Measurements from ENCODE around the gene FNDC8. TPM values are rescaled to one million over a fixed set of nuclear protein-coding genes. Genes with fewer than 3 reads are reported as not detected.
"Not testable (repeated sequence)": the region's sequence is repeated elsewhere in the genome, so short reads cannot be mapped to it uniquely, and the experiment has no call there.

The FNDC8 gene
- total RNA-seq, 2 donors from 2014 or later = not detected

DNA sequence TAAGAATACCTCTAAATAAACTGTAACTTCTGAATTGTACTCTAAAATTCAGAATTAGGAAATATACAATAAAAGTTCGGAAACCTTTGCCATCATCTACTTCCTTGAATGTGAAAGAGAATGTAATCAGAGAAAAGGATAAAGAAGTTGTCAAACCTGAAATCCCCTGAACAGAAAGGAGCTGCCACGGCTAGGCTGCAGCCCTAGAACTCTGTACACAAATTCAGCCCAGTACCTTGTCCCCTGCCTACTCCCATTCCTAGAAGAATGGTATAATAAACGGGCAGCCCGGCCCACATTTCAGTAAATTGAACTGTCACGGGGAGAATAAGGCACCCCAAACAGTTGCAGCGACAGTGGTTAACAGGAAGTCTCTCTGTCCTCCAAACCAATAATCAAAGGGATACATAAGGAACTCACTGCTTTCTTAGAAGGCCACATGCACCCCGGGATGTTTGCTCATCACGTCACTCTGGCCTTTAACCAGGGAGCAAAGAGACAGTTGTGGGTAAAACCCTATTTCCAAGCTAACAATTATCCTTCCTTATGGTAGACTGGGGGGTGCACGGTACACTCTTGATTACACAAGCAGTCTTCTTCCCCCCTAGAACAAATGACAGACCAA is 33.6 kb upstream of the FNDC8 start:
- H3K4me3 Mint-ChIP-seq = peak overlapping the region; percentile 98
- H3K4me1 Mint-ChIP-seq = peaks cover 25% of the 10 kb centered on the region
- peaks cover 33% of the 10 kb centered on the region for H3K36me3 Mint-ChIP-seq (ENCODE audit: low read depth)
- no peaks in the 10 kb centered on the region for H3K9me3 Mint-ChIP-seq
- H3K27ac Mint-ChIP-seq = peak overlapping the region; percentile 96
- ATAC-seq (replicated peaks) = peak; percentile 5
- H3K27me3 Mint-ChIP-seq = no peaks in the 10 kb centered on the region

DNA sequence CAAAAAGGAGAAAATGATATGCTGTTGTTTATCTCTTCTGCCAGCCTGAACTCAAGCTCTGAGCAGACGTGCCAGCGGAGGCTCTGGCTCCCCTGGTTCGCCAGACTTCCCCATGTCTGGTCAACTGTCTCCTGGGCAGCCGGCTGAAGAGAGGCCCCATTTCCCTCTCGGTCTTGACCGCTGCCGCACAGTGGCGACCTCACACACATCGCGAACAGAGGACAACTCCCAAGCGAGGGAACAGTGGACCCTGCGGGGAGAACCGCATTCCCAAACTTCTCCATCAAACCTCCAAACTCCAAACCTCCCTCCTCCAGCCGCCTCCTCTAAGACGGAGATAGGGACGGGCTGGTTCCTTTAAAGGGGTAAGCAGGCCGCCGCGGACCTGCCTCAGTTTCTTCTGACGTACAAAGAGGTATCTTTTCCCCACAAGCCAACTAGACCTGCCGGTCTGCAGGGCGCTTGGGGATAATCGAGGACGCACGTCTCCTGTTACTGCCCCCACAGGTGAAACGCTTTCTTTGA is 33.0 kb upstream of the FNDC8 start:
- no peaks in the 10 kb centered on the region for H3K27me3 Mint-ChIP-seq
- peak; percentile 5 for ATAC-seq (replicated peaks)
- peak overlapping the region; percentile 98 for H3K4me3 Mint-ChIP-seq
- H3K9me3 Mint-ChIP-seq = no peaks in the 10 kb centered on the region
- peaks cover 19% of the 10 kb centered on the region for H3K4me1 Mint-ChIP-seq
- peak overlapping the region; percentile 96 for H3K27ac Mint-ChIP-seq
- peaks cover 33% of the 10 kb centered on the region for H3K36me3 Mint-ChIP-seq (ENCODE audit: low read depth)

DNA sequence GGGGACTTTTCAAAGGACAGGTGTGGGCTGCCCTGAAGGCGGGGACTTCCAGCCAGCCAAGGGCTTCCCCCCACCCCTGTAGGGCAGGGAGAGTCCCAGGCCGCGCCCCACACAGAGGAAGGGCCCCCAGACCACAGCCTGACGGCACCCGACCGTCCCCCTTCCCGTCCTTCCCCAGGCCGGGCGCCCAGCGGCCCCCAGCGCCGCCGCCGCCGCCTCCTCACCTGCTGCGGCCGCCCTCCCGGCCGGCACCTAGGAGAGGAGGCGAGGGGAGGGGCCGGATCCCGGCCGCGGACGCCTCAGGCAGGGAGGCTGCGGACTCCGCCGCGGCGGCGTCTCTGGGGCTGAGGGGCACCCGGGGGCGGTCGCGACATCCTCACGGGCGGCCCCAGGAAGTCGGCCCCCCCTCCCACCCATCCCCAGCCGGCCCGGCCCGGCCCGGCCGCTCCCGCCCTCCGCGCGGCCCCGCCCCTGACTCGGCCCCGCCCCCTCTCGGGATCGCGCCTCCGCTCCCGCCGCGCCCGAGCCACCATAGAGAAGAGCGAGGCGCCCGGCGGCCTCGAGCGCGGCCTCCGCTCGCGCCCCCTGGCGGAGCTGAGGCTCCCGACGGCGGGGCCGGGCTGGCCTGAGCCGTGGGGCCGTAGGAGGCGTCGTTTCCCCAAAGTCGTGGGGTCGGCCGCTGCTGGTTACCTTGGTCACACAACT is 32.4 kb upstream of the FNDC8 start:
- Mint-ChIP-seq H3K4me3 (peak overlapping the region; percentile 98), H3K9me3 (no peaks in the 10 kb centered on the region), H3K27me3 (no peaks in the 10 kb centered on the region), H3K4me1 (peaks cover 19% of the 10 kb centered on the region), H3K36me3 (ENCODE audit: low read depth) (peaks cover 33% of the 10 kb centered on the region), H3K27ac (peak overlapping the region; percentile 96)
- ATAC-seq (replicated peaks) = peak; percentile 75

DNA sequence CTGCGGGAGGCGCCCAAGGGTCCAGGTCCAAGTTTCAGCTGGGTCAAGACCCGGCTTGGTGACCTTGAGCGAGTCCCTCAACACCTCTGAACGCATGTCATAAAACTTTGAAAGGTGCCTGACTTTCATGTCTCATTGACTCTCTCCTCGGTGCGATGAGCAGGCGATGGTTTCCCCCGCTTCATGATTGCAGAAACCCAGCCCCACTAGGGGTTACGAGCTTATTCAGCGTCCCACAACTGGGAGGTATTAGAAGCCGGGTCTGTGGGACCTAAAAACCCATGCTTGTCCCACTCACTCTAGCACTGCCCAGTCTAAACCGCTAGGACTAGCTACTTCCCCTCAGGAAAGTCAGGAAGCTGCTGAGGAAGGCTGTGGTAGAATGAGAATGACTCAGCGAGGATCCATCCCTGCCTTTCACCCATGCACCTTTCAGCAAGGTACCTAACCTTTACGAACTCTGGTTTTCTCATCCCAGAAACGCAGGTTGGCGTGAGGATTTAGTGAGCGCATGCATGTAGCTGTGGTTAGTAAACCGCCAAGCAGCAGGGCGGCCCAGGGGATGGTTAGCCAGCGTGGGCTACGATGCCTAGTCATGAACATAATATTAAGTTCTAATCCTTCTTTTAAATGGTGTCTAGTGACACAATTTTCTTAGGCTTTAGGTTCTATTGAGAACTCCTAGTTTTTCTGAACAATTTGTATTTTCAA is 31.7 kb upstream of the FNDC8 start:
- H3K27me3 Mint-ChIP-seq = no peaks in the 10 kb centered on the region

DNA sequence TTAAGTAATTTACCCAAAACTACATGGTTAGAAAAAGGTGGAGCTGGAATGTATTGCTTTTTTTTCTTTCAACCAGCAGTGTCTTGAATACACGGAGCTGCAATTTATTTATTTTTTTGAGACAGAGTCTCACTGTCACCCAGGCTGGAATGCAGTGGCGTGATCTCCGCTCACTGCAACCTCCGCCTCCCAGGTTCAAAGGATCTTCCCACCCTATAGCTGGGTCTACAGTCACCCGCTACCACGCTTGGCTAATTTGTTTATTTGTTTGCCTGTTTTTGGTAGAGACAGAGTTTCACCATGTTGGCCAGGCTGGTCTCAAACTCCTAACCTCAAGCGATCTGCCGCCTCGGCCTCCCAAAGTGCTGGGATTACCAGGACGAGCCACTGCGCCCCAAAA is 30.7 kb upstream of the FNDC8 start:
- H3K27ac Mint-ChIP-seq; ATAC-seq (replicated peaks); H3K27me3 Mint-ChIP-seq; H3K9me3 Mint-ChIP-seq: not testable (repeated sequence)
- Mint-ChIP-seq H3K4me3 (peak overlapping the region; percentile 85), H3K4me1 (peaks cover 10% of the 10 kb centered on the region), H3K36me3 (ENCODE audit: low read depth) (peaks cover 24% of the 10 kb centered on the region)

More for the DNA sequence above, 31.7 kb upstream of the FNDC8 start:
- no peaks in the 10 kb centered on the region for H3K9me3 Mint-ChIP-seq
- H3K27ac Mint-ChIP-seq = peak overlapping the region; percentile 86
- H3K4me1 Mint-ChIP-seq = peaks cover 19% of the 10 kb centered on the region
- H3K36me3 Mint-ChIP-seq (ENCODE audit: low read depth) = peaks cover 29% of the 10 kb centered on the region
- ATAC-seq (replicated peaks) = peak; percentile 42
- peak overlapping the region; percentile 85 for H3K4me3 Mint-ChIP-seq

DNA sequence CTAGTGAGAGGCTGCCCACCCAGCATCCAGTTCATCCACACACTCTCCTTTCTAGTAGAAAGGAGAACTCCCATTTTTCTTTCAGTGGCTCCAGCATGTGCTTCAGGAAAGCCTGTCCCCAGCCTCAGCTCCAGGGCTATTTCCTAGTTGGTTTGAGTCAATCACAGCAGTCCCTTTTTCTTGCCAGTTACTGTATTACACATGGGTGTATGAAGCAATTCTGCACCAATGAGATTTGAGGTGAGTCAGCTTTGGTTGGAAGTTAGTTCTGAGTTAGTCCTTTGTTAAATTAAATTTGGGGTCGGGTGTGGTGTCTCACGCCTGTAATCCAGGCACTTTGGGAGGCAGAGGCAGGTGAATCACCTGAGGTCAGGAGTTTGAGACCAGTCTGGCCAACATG is 26.5 kb upstream of the FNDC8 start:
- Mint-ChIP-seq H3K4me3 (no peak overlapping the region), H3K27me3 (no peaks in the 10 kb centered on the region), H3K9me3 (no peaks in the 10 kb centered on the region), H3K36me3 (ENCODE audit: low read depth) (peaks cover 11% of the 10 kb centered on the region), H3K4me1 (no peaks in the 10 kb centered on the region), H3K27ac (no peak overlapping the region)
- peak; percentile 61 for ATAC-seq (replicated peaks)

DNA sequence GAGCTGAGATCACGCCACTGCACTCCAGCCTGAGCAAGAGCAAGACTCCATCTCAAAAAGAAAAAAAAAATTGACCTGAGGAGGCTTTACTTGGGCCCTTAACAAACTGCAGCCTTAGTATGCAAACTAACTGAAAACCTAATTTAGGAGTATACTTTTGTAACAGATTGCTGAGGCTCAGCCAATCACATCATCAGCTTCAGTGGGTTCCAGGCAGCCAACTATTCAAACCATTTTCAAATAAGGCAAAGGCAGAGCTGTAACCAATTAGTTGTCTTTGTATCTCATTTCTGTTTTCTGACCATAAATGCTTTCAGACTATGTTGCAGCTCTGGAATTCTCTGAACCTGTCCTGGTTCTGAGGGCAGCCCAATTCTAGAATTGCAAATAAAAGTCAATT is 25.7 kb upstream of the FNDC8 start:
- no peak overlapping the region for H3K4me3 Mint-ChIP-seq
- H3K36me3 Mint-ChIP-seq (ENCODE audit: low read depth) = peaks cover 19% of the 10 kb centered on the region
- H3K4me1 Mint-ChIP-seq = no peaks in the 10 kb centered on the region
- ATAC-seq (replicated peaks) = no peak
- no peaks in the 10 kb centered on the region for H3K9me3 Mint-ChIP-seq
- H3K27me3 Mint-ChIP-seq = no peaks in the 10 kb centered on the region
- H3K27ac Mint-ChIP-seq = no peak overlapping the region

DNA sequence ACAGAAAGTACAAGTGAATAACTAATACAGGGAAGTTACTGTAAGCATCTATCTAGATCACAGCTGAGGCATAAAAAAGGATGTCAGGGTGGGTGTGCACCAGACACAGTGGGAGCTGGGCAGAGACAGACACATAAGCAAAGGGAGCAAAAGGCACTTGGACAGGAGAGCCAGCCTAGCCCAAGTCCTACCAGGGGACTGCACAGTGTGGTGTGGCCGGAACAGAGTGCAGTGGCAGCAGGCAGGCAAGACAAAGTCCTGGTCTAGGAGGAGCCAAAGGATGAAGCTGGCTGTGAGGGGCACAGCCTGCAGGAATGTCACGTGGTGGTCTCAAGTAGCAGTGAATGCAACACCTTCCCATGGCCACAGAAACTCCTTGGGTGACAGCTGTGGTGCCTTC is 23.6 kb upstream of the FNDC8 start:
- no peaks in the 10 kb centered on the region for H3K4me1 Mint-ChIP-seq
- peaks cover 39% of the 10 kb centered on the region for H3K36me3 Mint-ChIP-seq (ENCODE audit: low read depth)
- no peak for ATAC-seq (replicated peaks)
- H3K4me3 Mint-ChIP-seq = no peak overlapping the region
- no peaks in the 10 kb centered on the region for H3K9me3 Mint-ChIP-seq
- H3K27me3 Mint-ChIP-seq = no peaks in the 10 kb centered on the region
- H3K27ac Mint-ChIP-seq = no peak overlapping the region

DNA sequence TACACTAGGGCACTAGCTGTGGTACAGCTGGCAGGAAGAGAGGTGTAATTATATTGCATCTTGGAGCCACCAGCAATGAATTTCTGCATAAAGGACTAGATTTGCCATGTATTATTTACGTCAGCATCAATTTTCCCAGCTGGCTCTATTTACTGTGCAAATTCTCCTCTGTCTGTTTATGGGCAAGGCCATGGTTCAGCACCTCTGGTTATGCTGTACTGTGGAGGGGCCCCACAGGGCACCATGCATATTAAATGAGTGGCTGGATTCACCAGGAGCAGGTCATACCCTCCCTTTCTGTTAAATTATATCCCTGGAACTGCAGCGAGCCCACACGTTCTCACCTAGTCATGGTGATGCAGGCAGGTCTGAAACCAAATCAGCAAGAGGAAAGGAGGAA is 21.5 kb upstream of the FNDC8 start:
- ATAC-seq (replicated peaks) = no peak
- Mint-ChIP-seq H3K4me1 (no peaks in the 10 kb centered on the region), H3K27ac (no peak overlapping the region), H3K4me3 (no peak overlapping the region), H3K27me3 (no peaks in the 10 kb centered on the region), H3K36me3 (ENCODE audit: low read depth) (peaks cover 54% of the 10 kb centered on the region), H3K9me3 (no peaks in the 10 kb centered on the region)

DNA sequence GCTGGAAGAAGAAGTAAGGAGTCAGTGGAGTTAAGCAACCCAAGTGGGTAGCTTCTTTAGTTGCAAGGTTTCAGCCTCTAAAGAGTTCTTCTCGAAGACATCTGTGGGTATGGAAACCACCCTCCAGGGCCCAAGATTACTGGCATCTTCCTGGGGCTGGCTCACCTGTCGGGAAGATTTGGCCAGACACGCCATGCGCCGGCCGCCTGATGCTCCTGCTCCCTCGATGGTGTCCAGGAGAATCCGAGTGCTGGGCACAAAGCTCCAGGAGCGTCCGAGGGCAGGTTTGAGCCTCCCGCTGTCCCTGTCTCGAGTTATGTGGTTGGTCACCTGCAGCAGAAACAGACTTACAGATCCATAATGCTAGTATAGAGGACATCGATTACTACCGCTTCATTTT is 20.4 kb upstream of the FNDC8 start:
- Mint-ChIP-seq H3K36me3 (ENCODE audit: low read depth) (peaks cover 66% of the 10 kb centered on the region), H3K27ac (no peak overlapping the region), H3K4me3 (no peak overlapping the region), H3K4me1 (no peaks in the 10 kb centered on the region), H3K27me3 (no peaks in the 10 kb centered on the region), H3K9me3 (no peaks in the 10 kb centered on the region)
- ATAC-seq (replicated peaks) = no peak

DNA sequence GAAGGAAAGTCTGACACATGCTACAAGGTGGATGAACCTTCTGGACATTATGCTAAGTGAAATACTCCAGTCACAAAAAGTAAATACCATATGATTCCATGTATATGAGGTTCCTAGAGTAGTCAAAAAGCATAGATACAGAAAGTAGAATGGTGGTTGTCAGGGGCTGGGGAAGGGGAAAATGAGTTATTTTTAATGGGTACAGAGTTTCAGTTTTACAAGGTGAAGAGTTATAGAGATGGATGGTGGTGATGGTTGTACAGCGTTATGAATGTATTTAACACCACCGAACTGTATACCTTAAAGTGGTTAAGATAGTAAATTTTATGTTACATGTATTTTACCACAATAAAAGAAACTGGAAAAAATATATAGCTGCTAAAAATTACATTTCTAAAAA is 19.7 kb upstream of the FNDC8 start:
- Mint-ChIP-seq H3K9me3 (no peaks in the 10 kb centered on the region), H3K36me3 (ENCODE audit: low read depth) (peaks cover 73% of the 10 kb centered on the region), H3K4me1 (no peaks in the 10 kb centered on the region), H3K27me3 (no peaks in the 10 kb centered on the region), H3K27ac (peak overlapping the region; percentile 15), H3K4me3 (no peak overlapping the region)
- no peak for ATAC-seq (replicated peaks)

DNA sequence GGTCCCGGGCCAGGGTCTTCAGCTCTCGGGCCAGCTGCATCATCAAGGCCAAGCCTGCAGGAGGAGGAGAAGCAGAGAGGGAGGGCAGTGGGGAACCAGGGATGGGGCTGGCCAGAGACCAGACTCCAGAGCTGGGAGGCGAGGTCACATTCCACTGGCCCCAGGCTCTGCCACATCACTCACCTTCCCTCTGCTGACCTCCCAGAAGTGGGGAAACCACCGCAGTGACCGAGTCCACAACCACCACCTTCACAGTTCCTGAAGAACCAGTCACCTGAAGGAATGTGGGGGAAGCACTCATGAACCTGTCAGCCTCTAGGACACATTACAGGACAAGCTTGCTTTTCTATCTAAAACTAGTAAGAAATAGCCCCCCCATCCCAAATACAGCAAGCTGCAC is 18.1 kb upstream of the FNDC8 start:
- no peaks in the 10 kb centered on the region for H3K4me1 Mint-ChIP-seq
- no peaks in the 10 kb centered on the region for H3K27me3 Mint-ChIP-seq
- H3K27ac Mint-ChIP-seq = no peak overlapping the region
- H3K36me3 Mint-ChIP-seq (ENCODE audit: low read depth) = peaks cover 88% of the 10 kb centered on the region
- no peaks in the 10 kb centered on the region for H3K9me3 Mint-ChIP-seq
- H3K4me3 Mint-ChIP-seq = no peak overlapping the region
- ATAC-seq (replicated peaks) = no peak

DNA sequence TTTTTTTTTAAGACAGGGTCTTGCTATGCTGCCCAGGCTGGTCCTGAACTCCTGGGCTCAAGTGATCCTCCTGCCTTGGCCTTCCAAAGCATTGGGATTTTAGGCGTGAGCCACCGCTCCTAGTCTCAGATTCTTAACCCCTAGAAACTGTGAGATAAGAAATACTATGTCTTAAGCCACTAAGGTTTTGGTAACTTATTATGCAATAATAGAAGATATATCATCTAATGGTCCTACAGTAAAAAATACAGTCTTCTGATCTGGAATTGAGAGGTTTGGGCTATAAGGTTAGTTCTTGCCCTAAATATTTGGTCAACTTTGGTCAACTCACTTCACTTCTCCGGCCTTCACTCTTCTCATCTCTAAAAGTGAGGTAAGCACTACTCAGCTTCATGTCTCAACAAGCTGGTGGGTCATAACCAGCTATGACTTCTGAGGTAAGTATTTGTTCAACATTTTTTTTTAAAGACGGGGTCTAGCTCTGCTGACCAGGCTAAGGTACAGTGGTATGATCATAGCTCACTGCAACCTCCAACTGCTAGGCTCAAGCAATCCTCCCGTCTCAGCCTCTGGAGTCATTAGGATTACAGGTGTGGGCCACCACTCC is 16.5 kb upstream of the FNDC8 start:
- Mint-ChIP-seq H3K9me3 (no peaks in the 10 kb centered on the region), H3K27ac (peak overlapping the region; percentile 29), H3K4me1 (no peaks in the 10 kb centered on the region), H3K4me3 (no peak overlapping the region), H3K36me3 (ENCODE audit: low read depth) (peaks cover 82% of the 10 kb centered on the region), H3K27me3 (no peaks in the 10 kb centered on the region)
- no peak for ATAC-seq (replicated peaks)

DNA sequence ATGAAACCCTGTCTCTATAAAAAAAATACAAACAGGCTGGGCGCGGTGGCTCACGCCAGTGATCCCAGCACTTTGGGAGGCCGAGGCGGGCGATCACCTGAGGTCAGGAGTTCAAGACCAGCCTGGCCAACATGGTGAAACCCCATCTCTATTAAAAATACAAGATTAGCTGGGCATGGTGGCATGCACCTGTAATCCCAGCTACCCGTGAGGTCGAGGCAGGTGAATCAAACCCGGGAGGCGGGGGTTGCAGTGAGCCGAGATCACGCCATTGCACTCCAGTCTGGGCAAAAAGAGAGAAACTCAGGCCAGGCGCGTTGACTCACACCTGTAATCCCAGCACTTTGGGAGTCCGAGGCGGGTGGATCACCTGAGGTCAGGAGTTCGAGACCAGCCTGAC is 10.6 kb upstream of the FNDC8 start:
- not testable (repeated sequence) for H3K4me3 Mint-ChIP-seq; H3K4me1 Mint-ChIP-seq; H3K27me3 Mint-ChIP-seq; H3K9me3 Mint-ChIP-seq; ATAC-seq (replicated peaks); H3K27ac Mint-ChIP-seq
- peaks cover 41% of the 10 kb centered on the region for H3K36me3 Mint-ChIP-seq (ENCODE audit: low read depth)

All from activated T-helper 17 cell treated with anti-CD3 and anti-CD28 coated beads, Interleukin-2, amount 50 U/mL, for 72 hours (primary cell).